Left lung (tissue), 10 donors: ENCODE results near the gene SLC38A3. TPM values are rescaled to one million over a fixed set of nuclear protein-coding genes. Genes with fewer than 3 reads are reported as not detected.
A peak's percentile ranks its signal among the peaks of the same experiment; 100 is the strongest.

Source experiments
- ATAC-seq: fragments of 200-7000 bp; cut with Tn5 transposase; one replicate; pipeline ENCODE4 v1.9.1; 2020; ENCODE audit warnings: moderate library complexity
- DNase-seq, 4 donors: peaks; one replicate each; pipeline ENCODE4 v3.0.0-alpha.2; 2013 to 2020
- H3K27ac ChIP-seq, 2 donors: fragments of 200-600 bp; sonication (generic) in 1 of 2; one replicate each; pipeline versions ENCODE4 v1.5.0 to v1.8.0; 2020 to 2021
- H3K27me3 ChIP-seq, 2 donors: fragments of 200-600 bp; sonication (generic) in 1 of 2; one replicate each; pipeline versions ENCODE4 v1.5.0 to v1.8.0; 2020 to 2021
- H3K36me3 ChIP-seq, 2 donors: fragments of 200-600 bp; sonication (generic) in 1 of 2; one replicate each; pipeline versions ENCODE4 v1.5.0 to v1.8.0; 2020 to 2021
- H3K4me1 ChIP-seq, 2 donors: fragments of 200-600 bp; one replicate each; pipeline ENCODE4 v1.8.0; 2021
- H3K4me3 ChIP-seq, 2 donors: fragments of 200-600 bp; sonication (generic) in 1 of 2; one replicate each; pipeline versions ENCODE4 v1.5.0 to v1.8.0; 2020 to 2021; ENCODE audit warnings: mild to moderate bottlenecking in 1 of 2
- H3K9me3 ChIP-seq, 2 donors: fragments of 200-600 bp; sonication (generic) in 1 of 2; one replicate each; pipeline versions ENCODE4 v1.5.0 to v1.8.0; 2020 to 2021
- CTCF ChIP-seq, 2 donors: fragments of 200-600 bp; sonication (generic) in 1 of 2; IDR thresholded peaks; one replicate each; pipeline versions ENCODE4 v1.5.0 to v1.8.0; 2021; ENCODE audit warnings: antibody characterized with exemption in 2 of 2
- intact Hi-C, 2 donors: fragments of 100-400 bp; cut with DNase I; formaldehyde crosslinking; loops; one replicate each; pipeline versions ENCODE4 v1.11.2 to v1.14.2; 2022
- polyA plus RNA-seq, 6 donors: library from polyadenylated mRNA; unstranded; fragments of 120-200 nt; gene quantifications; one replicate each; pipeline ENCODE4 v1.2.1, GENCODE V29; 2013; ENCODE audit not compliant: insufficient read length in 6 of 6
- total RNA-seq, 2 donors: library from RNA; stranded (reverse); fragmentation: NEBNext Ultra II Directional; extraction: Animal tissue kit (Norgen Biotek cat#: 25700); gene quantifications; one replicate each; pipeline ENCODE4 v1.2.1, GENCODE V29; 2021
- donor health status: DM: no; HTN: yes; CAD: no.
- donor health status: DM: no; HTN: no; CAD: no.

The SLC38A3 gene
- total and polyA plus RNA-seq, 8 donors = 0.23 to 10.9 (median 7.8) TPM; not detected in 1

- Histone ChIP-seq H3K4me1 (peaks cover 9 to 13% of the 10 kb centered on the region in 2 donors), H3K27me3 (peaks cover 28 to 83% of the 10 kb centered on the region in 2 donors), H3K9me3 (no peaks in the 10 kb centered on the region), H3K4me3 (no peak overlapping the region), H3K27ac (no peak overlapping the region), H3K36me3 (no peaks in the 10 kb centered on the region)
- intact Hi-C loops = no loop called here
- TF ChIP-seq CTCF (IDR thresholded peaks at IDR 0.05) = no peak
- no peak for DNase-seq
- ATAC-seq = no peak
Observed at GRCh38 chr3:50203113-50203808, 1.8 kb upstream of the SLC38A3 start.

- Histone ChIP-seq H3K9me3 (no peaks in the 10 kb centered on the region), H3K4me3 (no peak overlapping the region), H3K4me1 (peaks cover 9 to 13% of the 10 kb centered on the region in 2 donors), H3K36me3 (no peaks in the 10 kb centered on the region), H3K27me3 (peaks cover 28 to 74% of the 10 kb centered on the region in 2 donors), H3K27ac (no peak overlapping the region)
- intact Hi-C loops = no loop called here
- no peak for TF ChIP-seq CTCF (IDR thresholded peaks at IDR 0.05)
- DNase-seq = no peak
- no peak for ATAC-seq
Observed at GRCh38 chr3:50203809-50204803, 965 bp upstream of the SLC38A3 start.

DNA sequence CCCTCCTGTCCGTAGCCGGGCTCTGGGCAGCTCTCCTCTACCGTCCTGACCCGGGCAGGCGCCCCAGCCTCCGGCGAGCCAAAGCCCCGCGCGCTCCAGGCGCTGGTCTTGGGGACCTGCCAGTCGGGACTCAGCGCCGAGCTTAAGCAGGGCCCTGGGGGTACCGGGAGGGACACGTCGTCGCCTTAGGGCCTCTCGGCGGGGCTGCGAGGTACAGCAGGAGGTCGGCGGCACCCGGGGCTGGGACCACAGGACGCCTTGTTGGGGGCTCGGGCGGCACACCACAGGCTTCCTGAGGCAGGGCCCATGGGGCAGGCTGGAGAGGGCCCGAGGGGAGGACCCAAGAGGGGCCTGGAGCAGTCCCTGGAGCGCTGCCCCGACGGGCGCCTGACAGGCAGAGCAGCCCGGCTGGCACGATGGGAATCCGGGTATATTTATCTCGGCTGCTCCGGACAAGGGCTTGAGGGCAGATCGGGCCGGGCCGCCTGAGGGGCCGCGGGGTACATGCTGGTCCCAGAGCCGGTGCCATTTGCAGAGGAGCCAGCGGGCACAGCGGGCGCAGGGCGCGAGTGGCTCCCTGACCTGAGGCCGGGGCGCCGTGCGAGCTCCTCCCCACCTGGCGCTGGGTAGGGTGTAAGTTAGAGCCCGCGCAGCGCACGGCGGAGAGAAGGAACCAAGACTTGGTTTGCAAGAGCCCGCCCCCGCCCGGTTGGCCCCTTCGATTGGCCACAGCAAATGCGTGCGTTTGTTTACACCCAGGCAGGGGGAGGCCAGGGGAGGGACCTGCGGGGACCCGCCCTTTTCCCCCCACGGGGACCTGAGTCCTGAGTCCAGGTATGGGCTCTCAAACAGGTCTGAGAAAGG is 574 bp downstream of the SLC38A3 start:
- ATAC-seq = peak; percentile 60
- TF ChIP-seq CTCF (IDR thresholded peaks at IDR 0.05) = no peak
- no peak overlapping the region for H3K27ac ChIP-seq
- no peaks in the 10 kb centered on the region for H3K36me3 ChIP-seq
- H3K27me3 ChIP-seq = peaks cover 28 to 64% of the 10 kb centered on the region in 2 donors
- peak overlapping the region; percentile 12 to 23 for H3K4me3 ChIP-seq
- H3K9me3 ChIP-seq = no peaks in the 10 kb centered on the region
- peak in 2 of 4 donors; percentile 34 to 83 for DNase-seq
- intact Hi-C loops = no loop called here
- peaks cover 9 to 13% of the 10 kb centered on the region in 2 donors for H3K4me1 ChIP-seq

GRCh38 chr3:50207359-50208042 is 2.4 kb downstream of the SLC38A3 start:
- TF ChIP-seq CTCF (IDR thresholded peaks at IDR 0.05) = no peak

More at GRCh38 chr3:50207359-50208042, 2.4 kb downstream of the SLC38A3 start:
- peaks cover 9 to 13% of the 10 kb centered on the region in 2 donors for H3K4me1 ChIP-seq
- H3K36me3 ChIP-seq = no peaks in the 10 kb centered on the region
- no peaks in the 10 kb centered on the region for H3K9me3 ChIP-seq
- peaks cover 28 to 49% of the 10 kb centered on the region in 2 donors for H3K27me3 ChIP-seq
- no peak for ATAC-seq
- no peak for DNase-seq
- intact Hi-C loops = no loop called here
- H3K4me3 ChIP-seq = no peak overlapping the region
- no peak overlapping the region for H3K27ac ChIP-seq
